CD14-positive monocyte (primary cell): ENCODE results near the gene GIMAP7. TPM values are rescaled to one million over a fixed set of nuclear protein-coding genes. Genes with fewer than 3 reads are reported as not detected.

ENCODE experiments used
- DNase-seq, 3 donors: peaks; one replicate each; pipeline ENCODE4 v3.0.0-alpha.2; 2011 to 2022
- H2AFZ ChIP-seq: 2 replicates; pipeline ENCODE4 v1.6.0; 2012; ENCODE audit warnings: mild to moderate bottlenecking, low read depth, low read length, inconsistent platforms; ENCODE audit not compliant: insufficient read depth, poor library complexity, severe bottlenecking
- H3K27ac ChIP-seq, 2 donors: 1 replicate in 1 of 2; 2 replicates in 1 of 2; pipeline ENCODE4 v1.5.1; 2012 to 2013; ENCODE audit warnings: low read length in 2 of 2, control low read depth in 1 of 2, inconsistent platforms in 1 of 2, low read depth in 1 of 2, mild to moderate bottlenecking in 1 of 2
- H3K27me3 ChIP-seq, 2 donors: one replicate each; pipeline versions ENCODE4 v1.6.0 to v1.6.1; 2011 to 2013; ENCODE audit warnings: low read length in 2 of 2; ENCODE audit not compliant: control insufficient read depth in 2 of 2, insufficient read depth in 2 of 2
- H3K36me3 ChIP-seq, 2 donors: replicated peaks in 1 of 2; 1 replicate in 1 of 2; 2 replicates in 1 of 2; pipeline versions ENCODE4 v1.5.1 to v1.6.1; 2012 to 2013; ENCODE audit warnings: low read length in 2 of 2, control low read depth in 1 of 2, inconsistent platforms in 1 of 2, mild to moderate bottlenecking in 1 of 2; ENCODE audit not compliant: insufficient read depth in 2 of 2, control insufficient read depth in 1 of 2
- H3K4me1 ChIP-seq, 2 donors: 1 replicate in 1 of 2; 2 replicates in 1 of 2; pipeline versions ENCODE4 v1.5.1 to v1.6.1; 2012 to 2013; ENCODE audit warnings: low read length in 2 of 2, control low read depth in 1 of 2, inconsistent platforms in 1 of 2, mild to moderate bottlenecking in 1 of 2, moderate library complexity in 1 of 2; ENCODE audit not compliant: insufficient read depth in 2 of 2, control insufficient read depth in 1 of 2
- H3K4me2 ChIP-seq: replicated peaks from 2 replicates; pipeline ENCODE3; 2012; ENCODE audit warnings: low read length, moderate library complexity, mild to moderate bottlenecking; ENCODE audit not compliant: poor library complexity, severe bottlenecking; ENCODE audit errors: extremely low read depth
- H3K4me3 ChIP-seq, 3 experiments: fragments of 200-600 bp in 1 of 3; sonication (generic) in 1 of 3; replicated peaks in 1 of 3; 1 replicate in 2 of 3; 2 replicates in 1 of 3; pipeline ENCODE4 v1.5.1; 2011 to 2013; ENCODE audit warnings: low read length in 3 of 3, mild to moderate bottlenecking in 3 of 3, control low read depth in 2 of 3, low read depth in 2 of 3, inconsistent platforms in 1 of 3, moderate library complexity in 1 of 3
- H3K79me2 ChIP-seq: 2 replicates; pipeline ENCODE4 v1.6.0; 2012; ENCODE audit warnings: mild to moderate bottlenecking, control low read depth, inconsistent platforms, low read length, moderate library complexity; ENCODE audit not compliant: insufficient read depth
- H3K9ac ChIP-seq: 2 replicates; pipeline ENCODE4 v1.6.0; 2017; ENCODE audit warnings: low read length, mild to moderate bottlenecking; ENCODE audit not compliant: insufficient read depth, poor library complexity, severe bottlenecking
- H3K9me3 ChIP-seq, 2 donors: replicated peaks in 1 of 2; 1 replicate in 1 of 2; 2 replicates in 1 of 2; pipeline versions ENCODE4 v1.5.1 to v1.6.1; 2012 to 2013; ENCODE audit warnings: low read length in 2 of 2, control low read depth in 1 of 2; ENCODE audit not compliant: control insufficient read depth in 1 of 2, insufficient read depth in 1 of 2
- H4K20me1 ChIP-seq: 2 replicates; pipeline ENCODE4 v1.6.0; 2012; ENCODE audit warnings: mild to moderate bottlenecking, low read length, control low read depth, moderate library complexity; ENCODE audit not compliant: insufficient read depth
- H3K27ac Mint-ChIP-seq, 7 donors: one replicate each; pipeline ENCODE4 v1.8.0; 2020; ENCODE audit warnings: mild to moderate bottlenecking in 7 of 7, mixed read lengths in 7 of 7, moderate library complexity in 6 of 7, inconsistent platforms in 2 of 7
- H3K27me3 Mint-ChIP-seq, 3 donors: one replicate each; pipeline ENCODE4 v1.8.0; 2021 to 2022; ENCODE audit warnings: low read depth in 3 of 3, mild to moderate bottlenecking in 3 of 3, mixed read lengths in 3 of 3, moderate library complexity in 3 of 3, inconsistent platforms in 1 of 3
- H3K36me3 Mint-ChIP-seq, 2 donors: one replicate each; pipeline ENCODE4 v1.8.0; 2020; ENCODE audit warnings: mixed read lengths in 2 of 2, inconsistent platforms in 1 of 2, mild to moderate bottlenecking in 1 of 2
- H3K4me1 Mint-ChIP-seq: one replicate; pipeline ENCODE4 v1.8.0; 2020; ENCODE audit warnings: mild to moderate bottlenecking, mixed read lengths
- H3K4me3 Mint-ChIP-seq, 2 donors: one replicate each; pipeline ENCODE4 v1.8.0; 2020; ENCODE audit warnings: mild to moderate bottlenecking in 2 of 2, mixed read lengths in 2 of 2, moderate library complexity in 1 of 2
- H3K9me3 Mint-ChIP-seq, 7 donors: one replicate each; pipeline ENCODE4 v1.8.0; 2020 to 2022; ENCODE audit warnings: mixed read lengths in 7 of 7, mild to moderate bottlenecking in 6 of 7, moderate library complexity in 6 of 7, inconsistent platforms in 2 of 7
- CTCF ChIP-seq: fragments of 200-600 bp; IDR thresholded peaks from one replicate; pipeline ENCODE4 v1.8.0; 2022; ENCODE audit warnings: antibody characterized with exemption, mild to moderate bottlenecking
- WGBS: methylation state at CpG from one replicate; pipeline ENCODE4 v1.1.5; 2013; ENCODE audit warnings: missing lambda C conversion rate; ENCODE audit not compliant: insufficient coverage; 5-methylcytosine and 5-hydroxymethylcytosine counted together
- intact Hi-C, 2 donors: fragments of 100-400 bp; cut with micrococcal nuclease; formaldehyde crosslinking; loops; one replicate each; pipeline versions ENCODE4 v1.15.0 to v1.15.1; 2023
- polyA plus RNA-seq, 3 donors: library from polyadenylated mRNA; depleted of rRNA in 1 of 3; unstranded in 2 of 3; stranded (reverse) in 1 of 3; fragments of 300-500 nt in 2 of 3; fragments of >200 nt in 1 of 3; fragmentation: Illumina TruSeq in 2 of 3; gene quantifications; 1 replicate in 2 of 3; 2 replicates in 1 of 3; pipeline ENCODE4 v1.2.3, GENCODE V29; 2012 to 2021

Gene GIMAP7
- polyA plus RNA-seq, 3 donors: 26.2 to 115 (median 54.5) TPM

DNA sequence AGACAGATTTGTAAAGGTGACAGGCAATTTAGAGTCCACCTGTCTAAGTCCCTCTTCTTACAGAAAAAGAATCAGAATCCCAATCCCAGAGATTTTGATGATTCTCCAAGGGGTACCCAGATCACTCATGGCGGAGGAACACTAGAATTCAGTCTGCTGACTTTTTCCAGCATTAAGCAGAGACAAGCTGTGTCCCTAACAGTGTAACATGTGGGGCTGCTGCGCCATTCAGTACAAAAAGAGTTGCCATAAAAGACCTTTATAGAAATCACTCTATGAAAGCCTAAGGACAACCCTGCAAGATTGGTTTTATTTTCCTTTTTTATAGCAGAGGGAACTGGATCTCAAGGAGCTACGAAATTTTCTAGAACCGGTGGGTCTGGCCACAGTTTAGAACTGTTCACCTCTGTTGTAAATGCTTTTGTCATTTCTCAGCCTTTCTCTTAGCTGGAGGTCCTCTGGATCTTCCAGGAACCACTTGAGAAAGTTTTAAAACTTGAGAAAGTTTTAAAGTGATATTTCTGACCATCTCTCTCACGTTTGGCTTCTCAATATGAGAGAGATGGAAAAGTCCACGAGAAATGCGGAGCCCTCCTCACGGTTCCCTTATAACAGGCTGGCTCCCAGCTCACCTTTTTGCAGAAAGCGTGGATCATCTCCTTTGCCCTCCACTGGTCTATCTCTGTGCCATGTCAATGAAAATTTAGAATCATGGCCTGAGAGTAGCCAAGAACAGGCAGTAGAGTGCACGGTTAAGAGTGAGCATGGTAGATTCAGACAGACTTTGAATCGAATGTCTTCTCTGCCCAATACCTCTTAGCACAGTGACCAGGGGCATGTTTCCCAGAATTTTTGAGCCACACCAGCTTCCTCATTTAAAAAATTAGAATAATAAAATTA, 826 bp downstream of the GIMAP7 start:
- Mint-ChIP-seq H3K9me3 (peaks cover 2 to 12% (median 6%) of the 10 kb centered on the region in 7 donors), H3K27me3 (peaks cover 0 to 2% (median 0%) of the 10 kb centered on the region in 3 donors), H3K4me1 (peaks cover 52% of the 10 kb centered on the region), H3K36me3 (peaks cover 17 to 25% of the 10 kb centered on the region in 2 donors), H3K27ac (peak overlapping the region; percentile 74 to 97 (median 94)), H3K4me3 (peak overlapping the region; percentile 100)
- H3K9me3 ChIP-seq: peaks cover 5 to 7% of the 10 kb centered on the region in 2 donors
- no peaks in the 10 kb centered on the region for H3K27me3 ChIP-seq
- intact Hi-C loops: loop anchor here in 1 of 2 donors (5.0 kb wide), 1 partner anchor 63 kb away; the partner anchor contains the start of gene GIMAP8
- TF ChIP-seq CTCF: no peak
- H3K9ac ChIP-seq: peak overlapping the region; percentile 68
- peaks cover 74% of the 10 kb centered on the region for H3K79me2 ChIP-seq
- peak in 1 of 3 donors; percentile 9 for DNase-seq
- H3K4me2 ChIP-seq: peak overlapping the region; percentile 91
- peaks cover 23% of the 10 kb centered on the region for H4K20me1 ChIP-seq
- peaks cover 12 to 13% of the 10 kb centered on the region in 2 donors for H3K36me3 ChIP-seq
- H3K27ac ChIP-seq: peak overlapping the region; percentile 22 to 81
- 5% methylated on average over 7 of the region's 11 CpGs for WGBS
- H3K4me1 ChIP-seq: peaks cover 23 to 39% of the 10 kb centered on the region in 2 donors
- peak overlapping the region; percentile 66 to 100 (median 81) for H3K4me3 ChIP-seq
- no peak overlapping the region for H2AFZ ChIP-seq

DNA sequence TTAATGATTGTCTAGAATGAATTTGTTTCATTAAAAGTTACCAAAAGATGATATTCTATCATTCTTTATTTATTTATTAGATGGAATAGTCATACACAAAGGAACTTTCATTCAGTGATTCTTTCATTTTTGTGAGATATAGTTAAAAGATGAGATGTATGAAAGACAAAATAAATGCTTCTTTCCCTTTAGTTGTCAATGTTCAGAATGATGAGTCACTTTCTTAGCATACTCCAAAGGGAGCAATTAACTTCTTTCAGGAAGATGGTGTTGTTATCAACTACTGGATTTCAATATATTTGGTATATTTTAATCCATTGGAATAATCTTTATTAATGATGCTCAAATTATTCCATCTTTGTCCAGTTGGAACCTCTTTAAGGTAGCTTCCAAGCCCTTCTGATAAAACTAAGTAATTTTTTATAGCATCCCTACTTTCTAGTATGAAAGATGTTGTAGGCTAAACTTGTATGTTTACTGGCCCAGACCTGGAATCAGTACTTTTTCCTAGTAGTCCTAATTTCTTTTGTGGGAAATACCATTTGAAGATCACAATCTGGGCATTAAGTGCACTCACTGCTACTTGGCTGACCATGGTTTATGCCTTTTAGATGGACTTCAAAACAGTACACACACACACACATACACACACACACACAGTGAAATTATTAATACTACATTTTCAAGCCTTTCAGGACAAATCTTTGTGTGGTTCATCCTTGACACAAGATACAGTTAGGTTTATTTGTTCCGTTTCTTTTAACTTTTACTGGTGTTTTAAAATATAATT, 2.5 kb downstream of the GIMAP7 start:
- peak in 1 of 3 donors; percentile 6 for DNase-seq
- peaks cover 82% of the 10 kb centered on the region for H3K79me2 ChIP-seq
- peak overlapping the region; percentile 66 to 100 (median 81) for H3K4me3 ChIP-seq
- no peaks in the 10 kb centered on the region for H3K27me3 ChIP-seq
- H3K4me2 ChIP-seq: peak overlapping the region; percentile 91
- peak overlapping the region; percentile 68 for H3K9ac ChIP-seq
- peaks cover 26 to 27% of the 10 kb centered on the region in 2 donors for H3K36me3 ChIP-seq
- H3K27ac ChIP-seq: peak overlapping the region in 1 of 2 donors; percentile 81
- peaks cover 34% of the 10 kb centered on the region for H4K20me1 ChIP-seq
- TF ChIP-seq CTCF: no peak
- intact Hi-C loops: loop anchor here in 1 of 2 donors (5.0 kb wide), 1 partner anchor 65 kb away; the partner anchor contains the start of gene GIMAP8
- H3K9me3 Mint-ChIP-seq: peaks cover 2 to 13% (median 8%) of the 10 kb centered on the region in 7 donors
- peaks cover 0 to 2% (median 0%) of the 10 kb centered on the region in 3 donors for H3K27me3 Mint-ChIP-seq
- H3K27ac Mint-ChIP-seq: peak overlapping the region in 3 of 7 donors; percentile 6 to 91 (median 32)
- H3K4me1 Mint-ChIP-seq: peaks cover 49% of the 10 kb centered on the region
- H2AFZ ChIP-seq: no peak overlapping the region
- peaks cover 27 to 41% of the 10 kb centered on the region in 2 donors for H3K4me1 ChIP-seq
- H3K36me3 Mint-ChIP-seq: peaks cover 31 to 39% of the 10 kb centered on the region in 2 donors
- H3K9me3 ChIP-seq: peaks cover 5 to 7% of the 10 kb centered on the region in 2 donors
- no CpG with 5 or more reads among the region's 1 CpG for WGBS
- H3K4me3 Mint-ChIP-seq: peak overlapping the region; percentile 100
